B cell (primary cell): Measurements from ENCODE around the gene FOXL2NB. TPM values are rescaled to one million over a fixed set of nuclear protein-coding genes. Genes with fewer than 3 reads are reported as not detected.

Experiments used
- ATAC-seq: fragments of 200-7000 bp; cut with Tn5 transposase; one replicate; pipeline ENCODE4 v1.10.0; 2021; ENCODE audit warnings: low read depth, mild to moderate bottlenecking, moderate number of reproducible peaks, moderate library complexity
- CTCF ChIA-PET: fragments of 350-600 bp; sonication (Branson Sonifier 250); formaldehyde crosslinking; loops from one replicate; lab custom pipeline; 2021; ENCODE audit warnings: antibody characterized with exemption, inconsistent platforms; lab: Charles Lee
- POLR2A ChIA-PET: fragments of 350-600 bp; sonication (Branson Sonifier 250); formaldehyde crosslinking; loops from one replicate; lab custom pipeline; 2021; ENCODE audit warnings: antibody characterized with exemption; lab: Charles Lee
- DNase-seq: peaks from one replicate; pipeline ENCODE4 v3.0.0; 2013
- H2AFZ ChIP-seq: 2 replicates; pipeline ENCODE4 v1.6.1; 2012; ENCODE audit warnings: mild to moderate bottlenecking, low read depth, low read length; ENCODE audit not compliant: insufficient read depth, poor library complexity, severe bottlenecking
- H3K27ac ChIP-seq, 2 donors: 1 replicate in 1 of 2; 2 replicates in 1 of 2; pipeline ENCODE4 v1.5.1; 2012 to 2013; ENCODE audit warnings: low read length in 2 of 2, mild to moderate bottlenecking in 2 of 2, moderate library complexity in 1 of 2
- H3K27me3 ChIP-seq, 4 experiments: fragments of 200-600 bp in 1 of 4; sonication (generic) in 1 of 4; replicated peaks in 1 of 4; 1 replicate in 2 of 4; 2 replicates in 2 of 4; pipeline versions ENCODE4 v1.6.1 to v1.7.0; 2013 to 2016; ENCODE audit warnings: low read length in 3 of 4, mild to moderate bottlenecking in 2 of 4, mixed read lengths in 1 of 4, moderate library complexity in 1 of 4; ENCODE audit not compliant: insufficient read depth in 4 of 4, control insufficient read depth in 3 of 4; ENCODE audit errors: control extremely low read depth in 1 of 4
- H3K36me3 ChIP-seq, 2 experiments: replicated peaks in 1 of 2; 1 replicate in 1 of 2; 2 replicates in 1 of 2; pipeline versions ENCODE4 v1.6.1 to v1.7.1; 2013; ENCODE audit warnings: low read length in 1 of 2; ENCODE audit not compliant: insufficient read depth in 2 of 2, control insufficient read depth in 1 of 2; ENCODE audit errors: control extremely low read depth in 1 of 2, extremely low read depth in 1 of 2
- H3K4me1 ChIP-seq, 2 donors: fragments of 200-600 bp in 1 of 2; sonication (generic) in 1 of 2; 1 replicate in 1 of 2; 2 replicates in 1 of 2; pipeline versions ENCODE4 v1.5.1 to v1.6.1; 2013 to 2017; ENCODE audit warnings: low read length in 2 of 2; ENCODE audit not compliant: control insufficient read depth in 2 of 2, insufficient read depth in 2 of 2
- H3K4me2 ChIP-seq: replicated peaks from 2 replicates; pipeline ENCODE3; 2012; ENCODE audit warnings: mild to moderate bottlenecking, low read depth, low read length; ENCODE audit not compliant: poor library complexity, severe bottlenecking
- H3K4me3 ChIP-seq, 5 experiments: fragments of 200-600 bp in 1 of 5; sonication (generic) in 1 of 5; 1 replicate in 3 of 5; 2 replicates in 2 of 5; pipeline versions ENCODE4 v1.5.1 to v1.7.0; 2011 to 2016; ENCODE audit warnings: low read length in 4 of 5, mild to moderate bottlenecking in 4 of 5, low read depth in 2 of 5, control low read depth in 1 of 5, moderate library complexity in 1 of 5; ENCODE audit not compliant: insufficient read depth in 1 of 5; ENCODE audit errors: control extremely low read depth in 1 of 5, extremely low read depth in 1 of 5
- H3K79me2 ChIP-seq: fragments of 200-600 bp; sonication (generic); one replicate; pipeline ENCODE4 v1.6.0; 2016; ENCODE audit warnings: low read length; ENCODE audit not compliant: control insufficient read depth, insufficient read depth
- H3K9ac ChIP-seq: fragments of 200-600 bp; sonication (generic); 2 replicates; pipeline ENCODE4 v1.6.1; 2017; ENCODE audit warnings: mild to moderate bottlenecking, low read length, moderate library complexity
- H3K9me3 ChIP-seq, 3 donors: one replicate each; pipeline versions ENCODE4 v1.6.1 to v1.7.1; 2013; ENCODE audit warnings: low read length in 2 of 3; ENCODE audit not compliant: control insufficient read depth in 2 of 3, insufficient read depth in 1 of 3; ENCODE audit errors: control extremely low read depth in 1 of 3
- H4K20me1 ChIP-seq: 2 replicates; pipeline ENCODE4 v1.6.0; 2012; ENCODE audit warnings: mild to moderate bottlenecking, low read length; ENCODE audit not compliant: insufficient read depth, control insufficient read depth, poor library complexity, severe bottlenecking
- H3K27ac Mint-ChIP-seq: one replicate; pipeline ENCODE4 v1.8.0; 2021; ENCODE audit warnings: mixed read lengths
- H3K27me3 Mint-ChIP-seq: one replicate; pipeline ENCODE4 v1.8.0; 2021; ENCODE audit warnings: mixed read lengths
- H3K4me1 Mint-ChIP-seq: one replicate; pipeline ENCODE4 v1.8.0; 2021; ENCODE audit warnings: mixed read lengths
- H3K4me3 Mint-ChIP-seq: one replicate; pipeline ENCODE4 v1.8.0; 2021; ENCODE audit warnings: mixed read lengths
- H3K9me3 Mint-ChIP-seq: one replicate; pipeline ENCODE4 v1.8.0; 2022; ENCODE audit warnings: mixed read lengths; ENCODE audit not compliant: insufficient read depth
- EZH2 ChIP-seq: IDR thresholded peaks from 2 replicates; pipeline ENCODE4 v1.6.1; 2012; ENCODE audit warnings: borderline replicate concordance, low read depth, mild to moderate bottlenecking, moderate library complexity, low read length; ENCODE audit not compliant: insufficient read depth, poor library complexity, severe bottlenecking
- WGBS: methylation state at CpG from one replicate; pipeline ENCODE4 v1.1.5; 2013; ENCODE audit warnings: missing lambda C conversion rate; ENCODE audit not compliant: insufficient coverage; 5-methylcytosine and 5-hydroxymethylcytosine counted together
- intact Hi-C: fragments of 100-400 bp; cut with micrococcal nuclease; formaldehyde crosslinking; loops from one replicate; pipeline ENCODE4 v1.10.0; 2022
- polyA plus RNA-seq: library from polyadenylated mRNA; depleted of rRNA; stranded (reverse); fragments of >200 nt; gene quantifications from 2 replicates; pipeline ENCODE4 v1.2.3, GENCODE V29; 2012
- total RNA-seq, 2 donors: library from RNA; stranded (reverse); fragments of 120-200 nt in 1 of 2; gene quantifications; 1 replicate in 1 of 2; 2 replicates in 1 of 2; pipeline versions ENCODE4 v1.2.3 to v1.2.4, GENCODE V29; 2013 to 2022
- TF ChIP-seq, protein P1 (sequence below): fragments of 200-600 bp; IDR thresholded peaks from one replicate; pipeline ENCODE4 v1.8.0; 2022; ENCODE audit warnings: antibody characterized with exemption, mild to moderate bottlenecking

FOXL2NB gene
- total and polyA plus RNA-seq, 2 donors (not counting 1 experiment from before 2014, with no cell fraction given): not detected

- Mint-ChIP-seq H3K4me3 (no peak overlapping the region), H3K27me3 (peaks cover 3% of the 10 kb centered on the region), H3K4me1 (no peaks in the 10 kb centered on the region), H3K9me3 (no peaks in the 10 kb centered on the region), H3K27ac (no peak overlapping the region)
- POLR2A ChIA-PET: no interaction called here
- no peaks in the 10 kb centered on the region for H4K20me1 ChIP-seq
- ATAC-seq (no peak), DNase-seq (no peak)
- no peak overlapping the region for H2AFZ ChIP-seq
- 100% methylated on average over 3 of the region's 5 CpGs for WGBS
- H3K4me3 ChIP-seq: no peak overlapping the region
- no peak overlapping the region for H3K9ac ChIP-seq
- no peaks in the 10 kb centered on the region for H3K79me2 ChIP-seq
- CTCF ChIA-PET: interaction anchor here (12.7 kb wide), 1 partner anchor 16 kb away, joined by 157 read pairs; no protein-coding TSS in a partner anchor
- H3K4me1 ChIP-seq: no peaks in the 10 kb centered on the region
- no peaks in the 10 kb centered on the region for H3K36me3 ChIP-seq
- H3K9me3 ChIP-seq: no peaks in the 10 kb centered on the region
- intact Hi-C loops: no loop called here
- no peak overlapping the region for H3K27ac ChIP-seq
- no peak overlapping the region for H3K4me2 ChIP-seq
- no peaks in the 10 kb centered on the region for H3K27me3 ChIP-seq
- no peak for TF ChIP-seq EZH2
- TF ChIP-seq, protein P1, sequence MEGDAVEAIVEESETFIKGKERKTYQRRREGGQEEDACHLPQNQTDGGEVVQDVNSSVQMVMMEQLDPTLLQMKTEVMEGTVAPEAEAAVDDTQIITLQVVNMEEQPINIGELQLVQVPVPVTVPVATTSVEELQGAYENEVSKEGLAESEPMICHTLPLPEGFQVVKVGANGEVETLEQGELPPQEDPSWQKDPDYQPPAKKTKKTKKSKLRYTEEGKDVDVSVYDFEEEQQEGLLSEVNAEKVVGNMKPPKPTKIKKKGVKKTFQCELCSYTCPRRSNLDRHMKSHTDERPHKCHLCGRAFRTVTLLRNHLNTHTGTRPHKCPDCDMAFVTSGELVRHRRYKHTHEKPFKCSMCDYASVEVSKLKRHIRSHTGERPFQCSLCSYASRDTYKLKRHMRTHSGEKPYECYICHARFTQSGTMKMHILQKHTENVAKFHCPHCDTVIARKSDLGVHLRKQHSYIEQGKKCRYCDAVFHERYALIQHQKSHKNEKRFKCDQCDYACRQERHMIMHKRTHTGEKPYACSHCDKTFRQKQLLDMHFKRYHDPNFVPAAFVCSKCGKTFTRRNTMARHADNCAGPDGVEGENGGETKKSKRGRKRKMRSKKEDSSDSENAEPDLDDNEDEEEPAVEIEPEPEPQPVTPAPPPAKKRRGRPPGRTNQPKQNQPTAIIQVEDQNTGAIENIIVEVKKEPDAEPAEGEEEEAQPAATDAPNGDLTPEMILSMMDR: no peak
Measured at GRCh38 chr3:138908846-138909245, 38.2 kb upstream of the FOXL2NB start.

DNA sequence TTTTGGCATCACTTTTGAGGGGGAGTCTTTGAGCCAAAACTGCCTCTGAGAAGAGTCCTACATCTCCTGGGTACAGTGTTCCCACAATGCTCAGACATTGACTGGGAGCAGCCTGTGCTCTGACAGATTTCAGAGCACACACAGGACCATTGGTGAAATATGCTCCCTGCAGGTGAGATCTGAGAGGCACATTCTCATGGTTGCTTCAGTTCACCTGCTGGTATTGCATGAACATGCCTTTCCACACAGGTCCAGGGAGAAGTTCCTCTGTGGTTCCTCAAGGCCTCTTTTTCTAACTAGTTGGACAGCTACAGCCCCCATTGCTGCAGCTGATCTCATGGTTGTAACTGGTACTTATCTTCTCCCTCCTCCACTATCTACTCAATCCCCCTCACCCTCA lies 37.1 kb upstream of the FOXL2NB start:
- no peak for ATAC-seq
- ChIA-PET POLR2A (no interaction called here), CTCF (interaction anchor here (1.0 to 16.4 kb wide), 3 partner anchors 15 to 317 kb away, joined by 3 to 461 read pairs (median 157); partner anchors contain the start of gene CEP70)
- Mint-ChIP-seq H3K4me1 (peaks cover 3% of the 10 kb centered on the region), H3K9me3 (no peaks in the 10 kb centered on the region), H3K4me3 (no peak overlapping the region), H3K27me3 (peaks cover 3% of the 10 kb centered on the region), H3K27ac (no peak overlapping the region)
- Histone ChIP-seq H4K20me1 (no peaks in the 10 kb centered on the region), H3K79me2 (no peaks in the 10 kb centered on the region), H3K4me1 (peaks cover 0 to 2% of the 10 kb centered on the region in 2 donors), H3K36me3 (no peaks in the 10 kb centered on the region), H3K27me3 (no peaks in the 10 kb centered on the region), H3K9me3 (peaks cover 0 to 4% (median 0%) of the 10 kb centered on the region in 3 donors), H3K27ac (no peak overlapping the region), H3K4me3 (no peak overlapping the region), H3K4me2 (no peak overlapping the region), H3K9ac (no peak overlapping the region), H2AFZ (no peak overlapping the region)
- DNase-seq: no peak
- TF ChIP-seq, protein P1: no peak
- no peak for TF ChIP-seq EZH2
- intact Hi-C loops: loop anchor here (10.0 kb wide), 1 partner anchor 765 kb away; the partner anchor contains the start of gene NMNAT3
